AG09319 (cell line): ENCODE data around the gene BEX1.

Source experiments
- DNase-seq: peaks from one replicate; pipeline ENCODE4 v3.0.0-alpha.2; 2010; ENCODE audit warnings: low read depth; ENCODE audit errors: extremely low read depth
- CTCF ChIP-seq: IDR thresholded peaks from 2 replicates; pipeline ENCODE4 v1.5.1; 2011; ENCODE audit warnings: low read depth, mild to moderate bottlenecking, inconsistent platforms, low read length, moderate library complexity

The BEX1 gene

GRCh38 chrX:103098488-103098887, 34.5 kb upstream of the BEX1 start:
- TF ChIP-seq CTCF, result no peak
- DNase-seq, result no peak

GRCh38 chrX:103092942-103093341, 29.0 kb upstream of the BEX1 start, which contains the start of gene NXF3:
Gene NXF3 (minus strand): TSS chrX:103093143. CDS start chrX:103093023, 120 bp downstream.
- no peak for TF ChIP-seq CTCF
- DNase-seq, result no peak

GRCh38 chrX:103081051-103081450, 17.1 kb upstream of the BEX1 start:
- DNase-seq, result no peak
- no peak for TF ChIP-seq CTCF

- TF ChIP-seq CTCF, result no peak
- no peak for DNase-seq
Observed at GRCh38 chrX:103073467-103073866, 9.5 kb upstream of the BEX1 start.

- no peak for DNase-seq
- no peak for TF ChIP-seq CTCF
Observed at GRCh38 chrX:103066606-103067005, 2.6 kb upstream of the BEX1 start.

- TF ChIP-seq CTCF, result no peak
- no peak for DNase-seq
Observed at GRCh38 chrX:103063191-103063845, 653 bp downstream of the BEX1 start.

GRCh38 chrX:103061486-103061885, 2.5 kb downstream of the BEX1 start:
- no peak for TF ChIP-seq CTCF

More at GRCh38 chrX:103061486-103061885, 2.5 kb downstream of the BEX1 start:
- no peak for DNase-seq
